GM12878 (cell line): ENCODE results near the gene TMEM176A. TPM values are rescaled to one million over a fixed set of nuclear protein-coding genes. Genes with fewer than 3 reads are reported as not detected.

ENCODE experiments used
- ATAC-seq: fragments of 200-7000 bp; cut with Tn5 transposase; 3 replicates; pipeline ENCODE4 v1.9.1; 2020; ENCODE audit warnings: mild to moderate bottlenecking, moderate library complexity
- BruUV-seq: library from RNA; stranded (reverse); fragments of 400-500 nt; replicated peaks from 2 replicates; lab custom pipeline; 2021; lab: Mats Ljungman, UMichigan
- CTCF ChIA-PET: fragments of 300-600 bp; sonication (Branson Sonifier 250); formaldehyde crosslinking; extraction: SDS; loops from one replicate; lab custom pipeline; 2021; ENCODE audit warnings: inconsistent platforms; lab: Yijun Ruan, JAX
- POLR2A ChIA-PET: fragments of 350-600 bp; formaldehyde crosslinking; extraction: SDS; loops from one replicate; lab custom pipeline; 2021; ENCODE audit warnings: inconsistent platforms; lab: Charles Lee
- RAD21 ChIA-PET: fragments of 300-600 bp; sonication (Branson Sonifier 250); formaldehyde crosslinking; loops from one replicate; lab custom pipeline; 2023; ENCODE audit warnings: antibody characterized with exemption; ENCODE audit not compliant: unreplicated experiment; lab: Charles Lee
- SMC1A ChIA-PET: fragments of 300-600 bp; sonication (Branson Sonifier 250); formaldehyde crosslinking; loops from one replicate; lab custom pipeline; 2023; ENCODE audit not compliant: unreplicated experiment, uncharacterized antibody; lab: Charles Lee
- DNase-seq: peaks from one replicate; pipeline ENCODE4 v3.0.0-alpha.2; 2011; ENCODE audit warnings: low read depth, low spot score
- FAIRE-seq: peaks from 3 replicates; lab custom pipeline; 2011; peaks lifted over from hg19 to GRCh38; lab: Jason Lieb, UNC
- H2AFZ ChIP-seq: 2 replicates; pipeline ENCODE4 v1.6.0; 2011; ENCODE audit warnings: low read depth, low read length, control low read depth; ENCODE audit not compliant: control insufficient read depth
- H3K27ac ChIP-seq: 2 replicates; pipeline ENCODE4 v1.5.1; 2011; ENCODE audit warnings: control low read depth; ENCODE audit not compliant: control insufficient read depth, insufficient read depth
- H3K27me3 ChIP-seq, 2 experiments: replicated peaks in 1 of 2; 2 replicates each; pipeline versions ENCODE4 v1.6.0 to v1.6.1; 2011; ENCODE audit warnings: low read length in 1 of 2; ENCODE audit not compliant: control insufficient read depth in 2 of 2, insufficient read depth in 2 of 2
- H3K36me3 ChIP-seq, 2 experiments: 2 replicates each; pipeline ENCODE4 v1.5.1; 2011; ENCODE audit warnings: low read length in 1 of 2; ENCODE audit not compliant: control insufficient read depth in 2 of 2, insufficient read depth in 2 of 2
- H3K4me1 ChIP-seq: 2 replicates; pipeline ENCODE4 v1.6.1; 2011; ENCODE audit warnings: mild to moderate bottlenecking, low read length, moderate library complexity, mixed read lengths; ENCODE audit not compliant: control insufficient read depth, insufficient read depth
- H3K4me2 ChIP-seq: 2 replicates; pipeline ENCODE4 v1.6.0; 2011; ENCODE audit warnings: control low read depth; ENCODE audit not compliant: control insufficient read depth, insufficient read depth
- H3K4me3 ChIP-seq: fragments of 200-600 bp; sonication (generic); 2 replicates; pipeline ENCODE4 v1.5.1; 2016
- H3K79me2 ChIP-seq: 2 replicates; pipeline ENCODE4 v1.6.0; 2011; ENCODE audit warnings: low read length; ENCODE audit not compliant: control insufficient read depth, insufficient read depth
- H3K9ac ChIP-seq: 2 replicates; pipeline ENCODE4 v1.8.0; 2011; ENCODE audit warnings: low read length, control low read depth, mixed read lengths; ENCODE audit not compliant: control insufficient read depth, insufficient read depth
- H3K9me3 ChIP-seq: replicated peaks from 3 replicates; pipeline ENCODE4 v1.5.1; 2011; ENCODE audit warnings: mild to moderate bottlenecking, low read length; ENCODE audit not compliant: control insufficient read depth, insufficient read depth
- H4K20me1 ChIP-seq: 2 replicates; pipeline ENCODE4 v1.6.0; 2011; ENCODE audit not compliant: control insufficient read depth, insufficient read depth
- ASH2L ChIP-seq: fragments of 300-600, 200-600 bp; sonication (generic); IDR thresholded peaks from 2 replicates; pipeline ENCODE4 v1.6.1; 2017; ENCODE audit warnings: low read depth, mild to moderate bottlenecking, borderline replicate concordance
- CBX3 ChIP-seq: fragments of 200-600 bp; sonication (generic); IDR thresholded peaks from 2 replicates; pipeline ENCODE4 v1.6.1; 2016; ENCODE audit warnings: low read depth, borderline replicate concordance
- EP300 ChIP-seq, 2 experiments: fragments of 150-350 bp in 1 of 2; IDR thresholded peaks; 2 replicates each; pipeline ENCODE4 v1.6.1; 2011 to 2012; ENCODE audit warnings: low read depth in 2 of 2, low read length in 2 of 2, borderline replicate concordance in 1 of 2, improper control_type of control experiment in 1 of 2, inconsistent platforms in 1 of 2; ENCODE audit not compliant: control insufficient read depth in 1 of 2
- EZH2 ChIP-seq: IDR thresholded peaks from 2 replicates; pipeline ENCODE4 v1.6.1; 2012; ENCODE audit warnings: low read depth, mild to moderate bottlenecking, control low read depth, inconsistent platforms, low read length, borderline replicate concordance; ENCODE audit not compliant: control insufficient read depth
- FOS ChIP-seq: IDR thresholded peaks from 3 replicates; pipeline ENCODE4 v1.6.1; 2011; ENCODE audit warnings: borderline replicate concordance; ENCODE audit not compliant: insufficient read length; ENCODE audit errors: extremely low read depth
- HDGF ChIP-seq: fragments of 450-650 bp; IDR thresholded peaks from 2 replicates; pipeline ENCODE4 v1.6.1; 2016; ENCODE audit warnings: antibody characterized with exemption
- LARP7 ChIP-seq: fragments of 450-650 bp; IDR thresholded peaks from 2 replicates; pipeline ENCODE4 v1.6.1; 2017; ENCODE audit warnings: mild to moderate bottlenecking
- MXI1 ChIP-seq: fragments of 150-350 bp; IDR thresholded peaks from 2 replicates; pipeline ENCODE4 v1.6.1; 2011; ENCODE audit warnings: low read depth, mild to moderate bottlenecking, inconsistent platforms, low read length, improper control_type of control experiment
- PBX3 ChIP-seq: IDR thresholded peaks from 2 replicates; pipeline ENCODE4 v1.6.1; 2011; ENCODE audit warnings: mild to moderate bottlenecking, low read depth, low read length, moderate library complexity; ENCODE audit not compliant: insufficient replicate concordance
- SP1 ChIP-seq: IDR thresholded peaks from one replicate; pipeline ENCODE4 v1.6.1; 2011; ENCODE audit warnings: low read depth, low read length
- TARDBP ChIP-seq: IDR thresholded peaks from 2 replicates; pipeline ENCODE4 v1.6.1; 2016; ENCODE audit warnings: borderline replicate concordance
- WGBS: methylation state at CpG from one replicate; pipeline ENCODE4 v1.1.6; 2016; ENCODE audit warnings: low lambda C conversion rate; ENCODE audit not compliant: insufficient replicate concordance, insufficient coverage; ENCODE audit errors: missing lambda C conversion rate; 5-methylcytosine and 5-hydroxymethylcytosine counted together
- in situ Hi-C: fragments of 300-500 bp; cut with MboI; formaldehyde crosslinking; loops from 9 replicates; pipeline ENCODE4 v1.14.3; 2018; ENCODE audit warnings: mixed read lengths
- intact Hi-C: fragments of 100-400 bp; cut with micrococcal nuclease; formaldehyde crosslinking; loops from one replicate; pipeline ENCODE4 v1.14.2; 2022; ENCODE audit not compliant: unreplicated experiment
- polyA plus RNA-seq, 11 experiments: library from polyadenylated mRNA; depleted of rRNA in 4 of 11; unstranded in 6 of 11; stranded (reverse) in 5 of 11; fragments of >200 nt; fragmentation: Nextera tagmentation in 4 of 11; fragmentation: Illumina TruSeq in 1 of 11; extraction: Ambion mirVana in 4 of 11; extraction: Trizol in 1 of 11; gene quantifications; 1 replicate in 1 of 11; 2 replicates in 10 of 11; pipeline versions ENCODE4 v1.2.1 to v1.2.3, GENCODE V29; 2011 to 2016; ENCODE audit warnings: inconsistent platforms in 2 of 11, missing spikeins in 2 of 11, low read depth in 1 of 11
- total RNA-seq, 4 experiments: library from RNA; depleted of rRNA in 3 of 4; stranded (reverse); fragments of >200 nt in 3 of 4; fragmentation: Illumina TruSeq in 1 of 4; extraction: Trizol in 1 of 4; gene quantifications; 2 replicates each; pipeline versions ENCODE4 v1.2.1 to v1.2.3, GENCODE V29; 2013 to 2021
- TF ChIP-seq, protein P1 (sequence below): fragments of 450-650 bp; IDR thresholded peaks from 2 replicates; pipeline ENCODE4 v1.6.1; 2016; ENCODE audit warnings: mild to moderate bottlenecking

TMEM176A gene
- total and polyA plus RNA-seq, 10 of the 15 experiments (the other 5 are each of a cell fraction or from before 2014, with no cell fraction given): not detected

DNA sequence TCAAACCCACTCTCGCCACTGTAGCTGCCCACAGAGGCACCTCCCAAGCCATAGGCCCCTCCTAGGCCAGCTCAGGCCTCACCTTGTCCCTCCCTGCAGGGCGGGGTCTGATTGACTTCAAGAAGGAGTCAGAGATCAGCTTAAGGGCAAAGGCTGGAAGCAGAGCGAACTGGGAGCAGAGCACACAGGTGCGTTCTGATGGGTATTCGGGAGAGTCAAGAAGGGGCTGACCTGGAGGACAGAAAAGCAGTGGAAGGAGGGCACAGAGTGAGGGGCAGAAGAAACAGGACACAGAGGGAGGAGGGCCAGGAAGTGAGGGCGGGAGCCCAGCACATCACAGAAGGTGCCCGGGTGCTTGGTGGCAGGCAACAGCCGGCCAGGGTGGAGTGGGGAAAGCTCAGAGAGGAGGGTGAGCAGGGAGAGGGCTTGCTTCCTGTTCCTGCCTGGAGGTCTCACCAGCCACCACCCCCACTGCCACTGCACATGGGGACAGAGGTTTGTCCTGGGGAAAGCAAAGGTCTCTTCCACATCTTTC, 51.9 kb downstream of the TMEM176A start, which contains the start of gene AOC1:
AOC1 (plus strand) TSS at position 147 of the 535 bp plus-strand sequence. CDS start 3,954 bp downstream, outside the sequence.
- no peaks in the 10 kb centered on the region for H4K20me1 ChIP-seq
- TF ChIP-seq SP1 (no peak), CBX3 (no peak), HDGF (no peak), PBX3 (no peak), LARP7 (no peak), EZH2 (no peak), TARDBP (no peak), EP300 (IDR thresholded peaks at IDR 0.05; ENCODE audit: borderline replicate concordance in 1 of 2, control insufficient read depth in 1 of 2, low read depth in 2 of 2, low read length in 2 of 2) (no peak), FOS (no peak), ASH2L (no peak), MXI1 (no peak)
- TF ChIP-seq, protein P1, sequence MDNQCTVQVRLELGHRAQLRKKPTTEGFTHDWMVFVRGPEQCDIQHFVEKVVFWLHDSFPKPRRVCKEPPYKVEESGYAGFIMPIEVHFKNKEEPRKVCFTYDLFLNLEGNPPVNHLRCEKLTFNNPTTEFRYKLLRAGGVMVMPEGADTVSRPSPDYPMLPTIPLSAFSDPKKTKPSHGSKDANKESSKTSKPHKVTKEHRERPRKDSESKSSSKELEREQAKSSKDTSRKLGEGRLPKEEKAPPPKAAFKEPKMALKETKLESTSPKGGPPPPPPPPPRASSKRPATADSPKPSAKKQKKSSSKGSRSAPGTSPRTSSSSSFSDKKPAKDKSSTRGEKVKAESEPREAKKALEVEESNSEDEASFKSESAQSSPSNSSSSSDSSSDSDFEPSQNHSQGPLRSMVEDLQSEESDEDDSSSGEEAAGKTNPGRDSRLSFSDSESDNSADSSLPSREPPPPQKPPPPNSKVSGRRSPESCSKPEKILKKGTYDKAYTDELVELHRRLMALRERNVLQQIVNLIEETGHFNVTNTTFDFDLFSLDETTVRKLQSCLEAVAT: no peak
- no peaks in the 10 kb centered on the region for H3K4me1 ChIP-seq
- no TSS peak for BruUV-seq
- no peaks in the 10 kb centered on the region for H3K9me3 ChIP-seq
- H3K4me3 ChIP-seq: no peak within 1 kb of the TSS
- CTCF ChIA-PET: interaction anchor here (1.2 kb wide), 1 partner anchor 23 kb away, joined by 4 read pairs; no protein-coding TSS in a partner anchor
- no peak within 1 kb of the TSS for H3K4me2 ChIP-seq
- no peak within 1 kb of the TSS for H2AFZ ChIP-seq
- ATAC-seq (no peak), FAIRE-seq (no peak), DNase-seq (no peak)
- no peak within 1 kb of the TSS for H3K9ac ChIP-seq
- RAD21 ChIA-PET: no interaction called here
- intact Hi-C loops (no loop called here), in situ Hi-C loops (no loop called here)
- H3K36me3 ChIP-seq: no peaks in the 10 kb centered on the region
- peaks cover 2 to 4% of the 10 kb centered on the region in 2 experiments for H3K27me3 ChIP-seq
- no peak within 1 kb of the TSS for H3K27ac ChIP-seq
- H3K79me2 ChIP-seq: no peaks in the 10 kb centered on the region
- 28% methylated on average over 8 of the region's 8 CpGs for WGBS
- POLR2A ChIA-PET: no interaction called here
- SMC1A ChIA-PET: no interaction called here
